Fibroblast of peridontal ligament (primary cell): ENCODE measurements around the gene TSPAN13.

ENCODE experiments used
- DNase-seq: peaks from one replicate; pipeline ENCODE4 v3.0.0-alpha.2; 2010; ENCODE audit errors: extremely low read depth

The TSPAN13 gene

DNA sequence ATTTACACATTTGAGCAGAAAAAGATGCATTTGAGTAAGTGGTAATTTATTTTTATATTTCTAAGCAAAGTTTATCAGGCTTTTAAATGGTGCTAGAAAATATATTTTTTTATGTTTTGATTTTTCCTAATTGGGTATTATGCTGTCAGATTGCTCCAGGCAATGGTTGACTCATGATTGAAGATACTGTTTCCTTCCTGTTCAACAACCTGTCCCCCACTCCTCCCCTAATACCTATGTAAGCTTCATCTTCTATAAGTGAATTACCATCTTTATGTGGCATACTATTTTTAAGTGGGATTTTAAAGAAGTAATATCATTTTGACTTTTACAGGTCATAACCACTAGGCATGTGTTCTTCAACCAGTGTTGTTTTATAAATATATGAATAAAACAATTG is 21.4 kb downstream of the TSPAN13 start:
- no peak for DNase-seq

DNA sequence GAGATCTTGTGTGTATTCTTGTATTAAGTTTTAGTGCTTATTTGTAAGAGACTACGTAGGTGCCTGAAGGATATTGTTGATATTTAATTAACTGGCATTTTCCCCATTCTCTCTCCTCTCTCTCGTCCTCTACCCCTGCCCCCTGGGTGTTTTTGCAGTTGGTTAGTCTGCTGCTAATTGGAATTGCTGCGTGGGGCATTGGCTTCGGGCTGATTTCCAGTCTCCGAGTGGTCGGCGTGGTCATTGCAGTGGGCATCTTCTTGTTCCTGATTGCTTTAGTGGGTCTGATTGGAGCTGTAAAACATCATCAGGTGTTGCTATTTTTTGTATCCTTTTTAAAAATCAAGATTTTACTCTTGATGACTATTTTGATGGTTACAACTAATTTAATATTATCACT is 22.5 kb downstream of the TSPAN13 start:
- no peak for DNase-seq

DNA sequence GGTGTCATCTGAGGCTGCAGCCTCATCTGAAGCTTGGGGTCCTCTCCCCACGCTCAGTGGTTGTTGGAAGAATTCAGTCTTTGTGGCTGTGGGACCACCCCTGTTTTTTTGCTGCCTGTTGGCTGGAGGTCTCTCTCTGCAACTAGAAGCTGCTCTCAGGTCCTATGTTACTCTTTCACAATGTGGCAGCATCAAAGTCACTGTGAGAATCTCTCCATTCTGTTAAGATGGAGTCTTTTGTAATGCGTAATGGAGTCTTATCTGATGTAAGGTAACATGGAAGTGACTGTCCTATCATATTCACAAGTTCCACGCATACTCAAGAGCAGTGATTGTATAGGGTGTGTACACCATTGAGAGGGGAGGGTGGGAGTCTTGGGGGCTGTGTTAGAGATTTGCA is 24.9 kb downstream of the TSPAN13 start:
- DNase-seq = no peak

DNA sequence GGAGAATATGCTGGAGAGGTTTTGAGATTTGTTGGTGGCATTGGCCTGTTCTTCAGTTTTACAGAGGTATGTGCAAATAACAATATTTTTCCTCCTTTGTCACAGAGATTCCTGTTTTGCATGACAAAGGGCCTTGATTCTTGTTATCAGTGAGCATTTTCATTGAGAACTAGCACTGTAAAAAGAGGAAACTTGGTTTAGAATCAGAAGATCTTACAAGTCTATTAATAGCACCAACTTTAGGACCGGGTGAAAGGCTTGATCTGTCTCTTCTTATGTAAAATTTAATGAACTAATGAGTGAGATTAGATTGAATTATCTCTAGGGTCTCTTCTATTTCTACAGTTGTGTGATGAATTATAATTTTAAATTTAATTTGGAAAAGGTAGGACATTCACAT is 25.5 kb downstream of the TSPAN13 start:
- no peak for DNase-seq

DNA sequence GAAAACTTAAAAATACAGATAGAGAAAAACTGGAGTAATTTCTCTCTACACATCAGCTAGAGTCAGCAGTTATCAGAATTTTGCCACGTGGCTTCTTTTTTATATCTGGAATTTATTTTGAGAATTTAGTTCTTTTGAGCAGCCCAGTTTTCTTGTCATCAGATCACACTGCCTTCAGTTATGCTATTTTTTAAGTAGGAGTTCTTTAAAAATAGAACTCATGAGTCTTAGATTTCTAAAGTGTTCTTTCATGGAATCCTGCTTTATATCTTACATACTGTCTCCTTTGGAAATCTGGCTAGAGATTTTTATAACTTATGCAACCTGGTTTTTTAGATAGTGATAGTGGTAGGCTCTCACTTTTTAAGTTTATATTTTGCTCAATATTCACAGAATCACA is 27.0 kb downstream of the TSPAN13 start:
- no peak for DNase-seq

DNA sequence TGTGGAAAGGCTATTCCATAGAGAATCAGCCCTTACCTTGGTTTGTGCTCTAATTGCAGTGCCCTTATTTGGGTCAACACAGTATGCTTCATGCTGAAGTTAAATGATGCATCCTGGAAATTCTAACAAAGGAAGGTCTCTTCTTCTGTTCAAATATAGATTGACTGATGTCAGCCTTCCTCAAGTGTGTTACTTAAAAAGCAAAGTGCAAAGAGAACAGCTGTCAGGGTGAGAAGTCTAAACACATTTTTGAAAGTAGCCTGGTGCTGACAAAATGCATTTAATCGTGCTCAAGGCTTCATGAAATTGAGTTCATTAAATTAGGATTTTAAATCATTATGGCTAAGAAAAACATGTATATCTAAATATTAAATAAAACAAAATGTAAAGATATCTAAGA is 31.8 kb downstream of the TSPAN13 start:
- no peak for DNase-seq

DNA sequence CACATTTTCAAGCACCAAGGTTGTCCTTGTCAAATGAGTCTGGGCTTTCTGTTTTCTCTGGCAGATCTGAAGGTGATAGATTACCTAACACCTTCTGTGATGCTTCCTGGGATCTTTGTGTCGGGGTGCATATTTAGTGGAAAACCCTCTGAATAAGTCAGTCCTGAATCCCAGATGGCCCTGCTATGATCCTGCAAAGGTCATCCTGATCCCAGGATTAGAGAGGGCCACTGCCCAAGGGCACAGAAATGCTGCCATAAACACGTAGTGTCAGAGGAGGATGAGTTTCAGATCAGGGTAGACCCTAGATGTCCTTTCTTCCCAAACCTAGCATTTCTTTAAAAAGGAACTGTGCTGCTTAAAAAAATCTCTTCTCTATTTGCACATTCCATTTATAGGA is 32.3 kb downstream of the TSPAN13 start:
- no peak for DNase-seq

DNA sequence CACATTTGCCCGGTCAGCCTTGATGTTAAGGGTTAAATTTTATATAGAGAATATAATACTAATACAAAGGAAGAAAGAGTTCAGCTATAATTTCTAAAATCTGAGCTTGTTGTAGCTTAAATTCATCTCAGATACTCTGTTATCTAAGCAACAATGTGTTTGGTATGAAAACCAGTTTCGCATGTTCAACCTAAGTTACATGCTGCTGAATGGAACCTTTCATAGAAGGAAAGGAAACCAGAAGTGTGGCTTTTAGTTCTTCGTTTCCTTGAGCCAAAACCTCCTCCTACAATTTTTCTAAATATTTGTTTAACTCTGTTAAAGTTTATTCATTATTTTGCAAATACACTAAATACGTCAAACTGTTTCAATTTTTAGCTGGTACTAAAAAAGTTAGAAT is 32.7 kb downstream of the TSPAN13 start:
- no peak for DNase-seq

DNA sequence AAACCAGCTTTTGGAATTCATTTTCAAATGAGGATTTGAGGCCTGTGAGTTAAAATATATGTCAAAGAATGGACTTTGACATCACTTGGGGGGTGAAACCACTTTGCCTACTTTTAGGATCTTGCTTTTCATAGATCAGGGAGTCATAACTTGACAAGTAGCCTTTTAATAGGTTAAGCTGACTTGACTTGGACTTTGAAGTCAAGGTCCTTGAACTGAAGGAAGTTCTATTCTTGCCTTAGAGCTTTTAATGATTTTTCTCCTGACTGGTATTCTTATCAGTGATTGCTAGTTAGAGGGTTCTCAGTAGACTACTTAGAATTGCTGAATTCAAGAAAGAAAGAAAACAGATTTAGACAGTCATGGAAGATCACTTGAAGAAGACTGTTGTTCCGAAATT is 33.6 kb downstream of the TSPAN13 start:
- DNase-seq = no peak

DNA sequence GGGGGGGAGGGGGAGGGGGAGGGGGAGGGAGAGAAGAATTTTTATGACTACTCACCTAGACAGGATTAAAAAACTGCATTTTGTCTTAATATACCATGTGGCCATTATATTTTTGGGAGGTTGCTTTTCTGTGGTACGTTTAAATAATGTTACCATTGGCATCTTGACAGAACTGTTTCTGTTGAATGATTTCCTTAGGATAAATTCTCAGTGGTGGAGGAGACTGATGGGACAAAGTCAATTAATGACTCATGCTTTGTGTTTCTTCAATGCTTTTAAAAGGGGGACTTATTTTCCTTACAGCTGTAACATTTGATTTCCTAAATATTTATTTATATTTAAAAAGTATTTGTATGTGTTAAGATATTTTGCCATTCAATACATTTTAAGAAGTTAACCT is 37.5 kb downstream of the TSPAN13 start:
- DNase-seq = no peak

DNA sequence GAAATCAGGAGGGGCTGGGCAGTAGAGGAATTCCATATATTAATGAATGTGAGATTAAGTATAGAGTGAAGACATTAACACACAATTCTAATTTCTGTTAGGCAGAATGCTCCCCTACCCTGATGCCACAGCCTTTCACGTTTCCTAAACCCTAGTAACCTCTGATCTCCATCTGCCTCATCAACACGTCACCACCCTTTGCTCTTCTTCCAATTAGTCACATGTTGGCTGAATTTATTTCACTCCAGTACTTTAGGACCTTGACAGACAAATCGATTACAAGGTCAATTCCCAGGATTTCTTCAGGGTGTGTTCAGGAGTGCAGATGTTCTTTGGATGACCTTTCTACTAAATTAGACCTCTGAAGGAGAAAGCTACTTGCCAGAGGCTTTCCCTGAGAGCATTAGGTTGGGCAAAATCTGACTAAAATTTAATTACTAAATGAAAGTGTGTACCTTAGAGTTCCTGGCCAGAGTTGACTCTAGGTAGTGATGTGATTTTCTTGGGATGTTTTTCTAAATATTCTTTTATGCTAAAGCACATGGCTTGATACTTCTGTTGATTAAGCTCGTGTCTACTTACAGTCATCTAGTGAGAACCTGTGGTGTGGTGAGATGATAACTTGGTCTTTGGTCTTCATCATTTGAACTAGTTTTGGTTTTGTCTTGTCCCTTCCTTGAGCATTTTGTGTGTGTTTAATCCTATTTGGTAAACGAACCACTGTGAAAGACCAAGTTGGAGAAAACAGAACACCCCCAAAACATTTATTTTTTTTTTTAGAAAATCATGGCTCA is 38.5 kb downstream of the TSPAN13 start:
- no peak for DNase-seq

DNA sequence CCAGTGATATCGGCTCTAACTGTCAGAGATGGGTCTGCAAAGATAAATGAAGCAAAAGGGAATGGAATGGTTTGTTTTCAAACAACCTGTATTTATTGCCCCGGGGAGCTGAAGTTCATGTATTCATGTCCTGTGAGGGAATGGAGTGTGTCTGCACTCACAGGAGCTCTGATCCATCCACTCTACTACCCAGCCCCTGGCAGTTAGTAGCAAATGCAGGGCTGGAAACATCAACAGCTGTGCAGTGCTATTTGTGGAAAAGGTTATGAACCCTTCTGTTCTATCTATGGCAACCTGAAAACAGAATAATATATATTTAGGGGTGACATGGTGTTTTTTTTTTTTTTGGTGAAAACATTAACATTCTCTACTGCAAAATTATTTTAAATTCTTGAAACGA is 41.4 kb downstream of the TSPAN13 start:
- DNase-seq = no peak

DNA sequence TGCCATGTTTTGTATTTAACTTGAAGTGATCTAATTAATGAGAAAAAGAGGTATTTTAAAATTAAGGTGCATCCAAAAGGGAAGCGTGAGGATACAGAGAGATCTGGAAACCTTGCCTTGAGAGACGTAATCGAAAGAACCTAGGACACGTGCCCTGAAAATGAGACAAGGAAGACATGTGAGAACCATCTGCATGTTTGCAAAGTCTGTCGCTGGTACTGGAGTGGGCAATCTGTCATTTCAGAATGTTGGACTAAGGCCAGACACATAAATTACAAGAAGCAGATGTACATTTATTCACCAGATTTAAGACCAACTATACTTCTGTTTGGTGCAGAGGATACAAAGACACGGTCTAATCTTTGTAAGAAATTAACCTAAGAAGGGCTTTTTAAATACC is 42.1 kb downstream of the TSPAN13 start:
- no peak for DNase-seq

DNA sequence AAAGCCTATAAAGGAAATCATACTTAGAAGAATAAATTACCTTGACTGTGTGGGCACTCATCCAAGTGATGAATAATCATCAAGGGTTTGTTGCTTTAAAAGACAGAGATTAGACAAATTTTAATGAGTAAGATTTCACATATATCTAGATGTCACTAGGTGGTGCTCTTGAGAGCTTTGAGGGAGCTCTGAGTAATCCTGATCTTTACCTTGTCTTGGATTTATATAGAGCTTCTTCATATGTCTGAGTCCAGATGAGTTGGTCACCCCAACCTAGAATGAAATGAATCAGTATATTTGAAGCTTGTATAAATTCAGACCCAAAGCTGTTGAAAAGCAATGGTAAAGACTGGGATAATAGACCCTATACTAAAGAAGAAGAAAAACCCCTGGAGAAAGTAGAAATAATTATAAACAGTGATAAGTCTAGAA is 47.6 kb downstream of the TSPAN13 start:
- DNase-seq = peak; percentile 67

DNA sequence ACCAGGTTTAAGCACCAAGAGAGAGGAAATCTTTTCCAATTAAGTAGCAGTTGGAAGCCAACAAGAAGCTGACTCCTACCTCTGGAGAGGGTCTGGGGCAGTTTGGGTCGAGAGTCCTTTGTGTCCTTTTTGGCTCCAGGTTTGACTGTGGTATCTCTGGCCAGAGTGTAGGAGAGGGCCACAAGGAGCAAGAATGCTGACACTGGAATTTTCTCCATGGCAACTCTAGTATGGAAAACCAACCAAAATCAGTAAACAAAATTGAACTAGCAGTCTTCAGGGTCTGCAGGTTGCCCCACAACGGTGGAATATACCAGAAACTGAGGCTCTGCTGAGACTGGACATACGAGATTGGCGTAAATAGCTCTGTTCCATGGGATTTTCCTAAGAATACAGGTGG is 48.0 kb downstream of the TSPAN13 start:
- DNase-seq = no peak

DNA sequence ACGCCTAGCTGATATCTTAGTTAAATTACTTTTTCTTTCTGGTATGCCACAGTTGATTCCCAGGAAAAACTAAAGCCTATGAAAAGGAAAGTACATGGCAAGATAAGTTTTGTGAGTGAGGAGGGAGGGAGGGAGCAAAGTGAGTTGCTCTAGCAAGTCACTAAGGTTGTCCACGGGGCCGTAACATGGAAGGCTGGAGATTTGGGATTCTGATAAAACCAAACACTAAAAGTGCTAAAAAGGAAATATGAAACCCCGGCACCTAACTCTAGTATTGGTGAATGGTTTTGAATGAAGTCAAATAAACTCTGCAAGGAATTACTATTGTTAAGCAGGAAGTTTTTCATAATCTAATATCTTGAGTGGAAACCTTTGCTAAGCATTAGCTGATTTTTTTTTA is 49.6 kb downstream of the TSPAN13 start:
- DNase-seq = no peak

DNA sequence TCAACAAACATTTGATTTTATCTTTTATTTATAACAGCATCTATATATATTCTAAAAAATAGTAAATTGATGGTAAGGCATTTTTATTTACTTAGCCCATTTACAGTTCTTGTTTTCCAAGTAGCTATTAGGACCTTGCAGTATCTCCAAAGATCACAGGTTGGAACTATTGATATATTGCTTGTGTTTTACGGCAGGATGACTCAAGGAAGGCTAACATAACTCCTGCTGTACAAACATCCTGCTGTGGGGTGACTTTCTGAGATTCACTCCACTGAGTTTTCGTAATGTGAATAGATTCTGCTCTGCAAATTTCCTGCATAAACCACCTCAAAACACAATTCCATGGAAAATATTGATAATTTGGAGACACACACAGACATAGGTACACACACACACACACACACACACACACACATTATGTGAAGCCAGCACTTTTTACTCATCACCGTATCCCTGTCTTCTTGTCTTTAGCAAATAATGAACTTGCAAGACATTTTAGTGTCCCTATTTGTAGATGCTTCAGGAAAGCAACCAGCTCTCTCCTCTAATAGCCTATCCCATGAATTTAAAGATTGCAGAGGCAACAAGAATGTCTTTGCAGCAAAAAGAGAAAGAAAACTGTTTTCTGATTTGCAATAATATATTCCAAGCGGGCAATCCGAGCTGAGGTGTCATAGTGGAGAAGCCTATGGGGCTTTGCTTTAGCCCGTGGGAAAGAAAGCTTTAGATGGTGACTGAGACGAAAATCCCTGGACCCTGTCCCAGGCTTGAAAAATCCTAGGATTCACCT is 50.5 kb downstream of the TSPAN13 start:
- no peak for DNase-seq

DNA sequence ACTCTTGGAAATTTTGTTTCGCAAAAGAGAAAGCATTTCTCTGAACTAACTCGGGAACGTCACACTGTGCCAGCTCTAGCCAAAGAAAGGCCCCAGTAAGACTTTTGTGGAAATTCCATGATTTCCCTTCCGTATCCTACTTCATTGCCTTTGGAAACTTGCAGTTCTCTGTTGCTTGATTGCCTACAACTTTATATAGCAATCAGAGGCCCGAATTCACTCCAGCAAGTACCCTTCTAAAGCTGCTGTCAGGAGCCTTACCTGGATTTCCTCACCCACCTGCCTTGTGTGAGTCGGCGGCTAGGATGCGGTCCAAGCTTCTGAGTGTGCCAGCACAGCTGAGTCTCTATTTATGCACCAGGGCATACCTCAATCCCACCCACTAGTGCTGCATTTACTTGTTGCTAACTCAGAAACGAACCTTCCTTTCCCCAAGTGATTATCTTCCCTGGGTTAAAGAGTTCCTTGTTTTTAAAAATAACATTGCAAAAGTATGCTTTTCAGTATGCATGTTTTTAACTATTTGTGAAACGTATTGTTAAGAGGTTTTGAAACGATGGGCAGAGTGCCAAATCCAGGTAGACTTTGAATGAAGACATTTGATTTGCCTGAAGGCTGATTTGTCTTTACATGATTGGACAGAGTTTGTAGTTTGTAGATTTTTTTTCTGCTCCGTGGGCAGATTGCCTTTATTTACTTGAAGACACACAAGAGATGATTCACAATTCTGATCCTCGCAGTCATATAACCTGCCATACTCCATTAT is 51.3 kb downstream of the TSPAN13 start, which contains the start of gene AGR2:
TSS of gene AGR2 (minus strand) at position 326 of the 766 bp plus-strand sequence. CDS start 3,203 bp downstream, outside the sequence.
- DNase-seq = no peak

DNA sequence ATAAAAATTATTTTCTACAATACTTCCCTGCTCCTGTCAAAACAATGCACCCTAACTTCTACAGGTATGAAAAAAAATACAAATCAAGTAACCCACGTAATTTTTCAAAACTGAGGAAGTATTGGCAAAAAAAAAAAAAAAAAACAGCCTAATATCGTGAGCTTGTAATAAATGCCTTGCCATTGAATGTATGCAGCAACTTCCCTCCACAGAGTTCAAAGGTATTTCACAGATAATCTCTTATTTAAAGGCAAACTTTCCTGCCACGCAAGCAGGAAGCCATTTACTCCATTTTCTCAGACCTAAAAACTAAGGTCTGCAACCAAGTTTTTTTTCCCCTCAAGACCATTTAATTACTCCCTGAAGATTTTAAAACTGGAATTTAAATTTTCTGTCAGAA is 51.9 kb downstream of the TSPAN13 start:
- DNase-seq = no peak

DNA sequence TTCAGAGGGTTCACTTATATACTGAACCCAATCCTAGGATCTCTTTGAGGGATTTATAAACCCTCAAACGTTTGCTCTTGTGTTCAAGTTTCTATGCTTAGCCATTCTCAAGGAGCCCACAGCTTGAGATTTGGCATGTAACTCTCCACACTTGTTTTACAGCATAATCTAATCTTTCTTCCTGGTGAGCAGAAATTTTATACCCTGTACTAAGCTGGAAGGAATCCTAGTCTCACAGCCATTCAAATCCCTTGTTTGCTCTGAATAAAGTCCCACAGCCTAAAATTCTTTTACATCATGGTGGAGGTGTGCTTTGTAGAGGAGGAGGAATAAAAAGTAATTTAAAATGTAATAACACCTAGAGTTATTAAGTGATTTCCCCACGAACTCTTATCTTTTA is 56.6 kb downstream of the TSPAN13 start:
- DNase-seq = no peak

DNA sequence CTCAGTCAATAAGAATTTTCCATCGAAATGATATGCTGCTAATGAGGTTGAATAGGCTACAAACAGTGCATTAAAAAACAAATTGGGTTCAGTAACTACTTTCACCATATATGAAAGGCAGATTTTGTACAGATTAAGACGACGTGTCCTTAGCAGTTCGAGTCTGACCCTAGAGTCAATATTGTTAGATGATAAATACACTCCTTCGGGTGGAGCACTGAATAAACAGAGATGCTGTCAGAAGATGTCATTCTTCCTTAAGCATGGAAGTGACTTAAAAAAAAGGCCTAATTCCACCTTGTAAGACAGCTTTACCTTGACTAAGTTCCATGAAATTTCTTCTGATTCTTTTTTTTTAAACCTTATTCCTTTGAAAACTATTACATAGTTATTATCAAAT is 57.0 kb downstream of the TSPAN13 start:
- DNase-seq = no peak

DNA sequence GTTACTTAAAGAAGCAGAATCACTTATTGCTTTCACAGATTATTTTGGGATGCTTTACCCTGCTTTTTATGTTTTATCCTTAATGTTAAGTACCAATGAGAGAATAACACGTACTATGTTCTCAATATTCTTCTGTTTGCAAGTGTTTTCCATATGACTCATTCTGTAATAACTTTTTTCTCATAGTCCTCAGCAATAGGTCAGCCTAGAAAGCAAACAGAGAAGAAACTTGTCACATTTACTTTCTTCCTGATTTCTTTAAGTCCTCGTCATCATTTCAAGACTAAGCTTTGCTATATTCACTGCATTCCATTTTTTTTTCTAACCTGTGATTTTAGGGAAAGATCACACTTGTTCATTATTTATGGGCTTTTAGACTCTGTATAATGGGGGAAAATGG is 58.0 kb downstream of the TSPAN13 start:
- peak; percentile 49 for DNase-seq
